HG03095 (cell line): ENCODE data around the gene ZKSCAN1.
A peak's percentile ranks its signal among the peaks of the same experiment; 100 is the strongest.
"Not testable (repeated sequence)": the region's sequence is repeated elsewhere in the genome, so short reads cannot be mapped to it uniquely, and the experiment has no call there.

Experiments used
- ATAC-seq: cut with Tn5 transposase; IDR thresholded peaks from one replicate; pipeline ENCODE4 v1.9.1; 2021; ENCODE audit warnings: moderate library complexity; ENCODE audit not compliant: unreplicated experiment

ZKSCAN1 gene

DNA sequence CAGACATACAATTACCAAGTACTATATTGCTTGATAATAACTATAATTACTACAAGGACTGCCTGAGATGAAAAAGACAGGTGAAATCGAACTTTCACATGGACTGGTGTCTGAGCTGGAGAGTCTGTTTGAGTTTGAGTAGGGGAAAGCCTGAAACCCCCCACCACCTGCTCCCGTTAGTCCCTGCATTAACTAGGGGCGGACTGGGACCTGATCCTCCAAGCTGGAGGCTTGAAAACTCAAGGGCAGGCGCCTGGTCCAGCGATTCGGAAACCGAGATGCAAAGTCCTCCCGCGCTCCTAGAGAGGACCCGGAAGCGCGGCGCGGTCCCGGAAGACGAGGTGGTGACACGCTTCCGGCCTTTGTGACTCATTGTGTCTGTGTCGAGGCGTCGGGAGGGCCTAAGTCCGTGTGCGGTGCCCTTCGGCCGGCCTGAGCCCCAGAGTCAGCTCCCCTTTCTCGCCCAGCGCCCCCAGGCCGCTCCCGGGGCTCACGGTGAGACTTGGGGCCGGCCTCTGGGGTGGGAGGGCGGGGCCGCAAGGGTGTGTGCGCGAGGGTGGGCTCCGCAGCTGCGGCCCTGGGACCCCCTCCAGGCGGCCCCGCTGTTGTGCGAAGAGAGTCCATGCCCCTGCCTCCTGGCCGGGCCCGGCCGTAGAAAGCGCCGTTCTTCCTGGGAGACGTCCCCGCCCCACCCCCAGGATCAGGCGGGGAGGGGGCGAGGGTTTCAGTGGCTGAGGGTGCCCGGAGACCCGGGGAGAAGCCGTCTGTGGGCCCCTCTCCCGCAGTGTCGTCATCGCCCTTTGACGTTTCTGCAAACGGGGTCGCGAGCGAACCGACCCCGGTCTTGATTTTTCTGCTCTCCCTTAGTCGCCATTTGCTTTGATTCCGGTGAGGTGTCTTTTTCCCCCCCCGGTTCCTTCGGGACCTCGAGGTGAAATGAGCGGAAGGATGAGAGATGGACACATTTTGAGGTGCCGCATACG, at the start of gene ZKSCAN1:
Gene ZKSCAN1, plus strand, starts transcription at position 365 of the 983 bp plus-strand sequence. CDS start 7,911 bp downstream, outside the sequence.
- peak; percentile 97 for ATAC-seq

DNA sequence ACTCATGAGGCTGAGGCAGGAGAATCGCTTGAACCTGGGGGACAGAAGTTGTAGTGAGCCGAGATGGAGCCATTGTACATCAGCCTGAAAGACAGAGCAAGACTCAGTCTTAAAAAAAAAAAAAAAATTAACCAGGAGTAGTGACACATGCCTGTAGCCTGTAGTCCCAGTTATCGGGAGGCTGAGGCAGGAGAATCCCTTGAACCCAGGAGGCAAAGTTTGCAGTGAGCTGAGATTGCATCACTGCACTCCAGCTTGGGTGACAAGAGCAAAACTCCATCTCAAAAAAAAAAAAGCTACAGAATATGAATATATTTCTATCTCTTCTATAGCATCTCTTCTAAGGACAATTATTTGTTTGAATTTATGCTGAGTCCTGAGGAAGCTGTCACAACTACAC, 46.1 kb upstream of the ZKSCAN1 start:
- ATAC-seq = no peak

DNA sequence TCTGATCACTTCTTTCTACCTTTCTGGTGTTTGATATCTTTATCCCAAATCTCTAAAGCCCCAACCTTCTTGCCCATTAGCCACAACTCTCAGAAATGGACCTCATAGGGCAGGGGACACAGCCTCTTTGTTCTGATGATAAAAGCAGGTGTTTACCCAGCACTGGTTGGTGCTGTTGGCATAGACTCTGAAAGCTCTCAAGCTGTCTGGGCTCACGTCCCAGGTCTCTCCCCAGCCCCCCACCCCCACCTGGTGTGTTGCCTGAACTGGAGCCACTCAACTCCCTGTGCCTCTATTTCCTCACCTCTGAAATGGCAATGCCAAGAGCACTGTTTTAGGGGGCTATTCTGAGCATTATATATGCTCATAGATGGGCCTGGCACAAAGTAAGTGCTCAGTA, 45.6 kb upstream of the ZKSCAN1 start:
- not testable (repeated sequence) for ATAC-seq

DNA sequence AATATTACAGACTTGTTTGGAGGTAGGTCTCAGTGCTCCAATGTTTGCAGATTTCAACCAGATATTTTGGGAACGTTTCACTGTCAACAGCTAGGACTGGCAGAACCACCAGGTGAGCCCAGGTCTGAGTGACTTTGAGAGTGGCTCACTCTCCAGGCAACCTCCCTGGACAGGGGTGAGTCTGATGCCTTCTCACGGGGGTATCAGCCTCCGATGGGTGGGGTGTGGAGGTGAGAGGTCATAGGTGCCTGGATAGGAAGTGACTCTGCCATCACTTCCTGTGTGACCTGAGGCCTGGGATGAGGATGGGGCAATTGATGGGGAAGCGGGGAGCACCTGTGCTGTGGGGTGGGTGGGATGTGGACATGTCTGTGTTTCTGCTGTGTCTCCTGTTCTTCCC, 44.2 kb upstream of the ZKSCAN1 start:
- no peak for ATAC-seq

DNA sequence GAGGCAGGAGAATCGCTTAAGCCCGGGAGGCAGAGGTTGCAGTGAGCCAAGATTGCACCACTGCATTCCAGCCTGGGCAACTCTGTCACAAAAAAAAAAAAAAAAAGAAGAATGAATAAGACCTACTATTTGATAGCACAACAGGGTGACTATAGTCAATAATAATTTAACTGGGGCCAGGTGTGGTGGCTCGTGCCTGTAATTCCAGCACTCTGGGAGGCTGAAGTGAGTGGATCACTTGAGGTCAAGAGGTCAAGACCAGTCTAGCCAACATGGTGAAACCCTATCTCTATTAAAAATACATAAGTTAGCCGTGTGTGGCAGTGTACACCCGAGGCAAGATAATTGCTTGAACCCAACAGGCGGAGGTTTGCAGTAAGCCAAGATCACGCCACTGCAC, 41.6 kb upstream of the ZKSCAN1 start:
- ATAC-seq = not testable (repeated sequence)

DNA sequence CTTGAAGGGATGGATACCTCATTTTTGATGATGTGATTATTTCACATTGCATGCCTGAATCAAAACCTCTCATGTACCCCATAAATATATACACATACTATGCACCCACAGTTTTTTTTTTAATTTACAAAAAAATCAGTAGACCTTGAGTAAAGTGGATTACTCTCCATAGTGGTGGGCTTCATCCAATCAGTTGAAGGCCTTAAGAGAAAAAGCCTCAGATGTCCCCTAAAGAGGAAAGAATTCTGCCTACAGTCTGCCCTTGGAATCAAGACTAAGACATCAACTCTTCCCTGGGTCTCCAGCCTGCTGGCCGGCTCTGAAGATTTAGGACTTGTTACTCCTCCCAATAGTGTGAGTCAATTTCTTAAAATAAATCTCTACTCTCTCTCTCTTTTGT, 40.7 kb upstream of the ZKSCAN1 start:
- no peak for ATAC-seq

DNA sequence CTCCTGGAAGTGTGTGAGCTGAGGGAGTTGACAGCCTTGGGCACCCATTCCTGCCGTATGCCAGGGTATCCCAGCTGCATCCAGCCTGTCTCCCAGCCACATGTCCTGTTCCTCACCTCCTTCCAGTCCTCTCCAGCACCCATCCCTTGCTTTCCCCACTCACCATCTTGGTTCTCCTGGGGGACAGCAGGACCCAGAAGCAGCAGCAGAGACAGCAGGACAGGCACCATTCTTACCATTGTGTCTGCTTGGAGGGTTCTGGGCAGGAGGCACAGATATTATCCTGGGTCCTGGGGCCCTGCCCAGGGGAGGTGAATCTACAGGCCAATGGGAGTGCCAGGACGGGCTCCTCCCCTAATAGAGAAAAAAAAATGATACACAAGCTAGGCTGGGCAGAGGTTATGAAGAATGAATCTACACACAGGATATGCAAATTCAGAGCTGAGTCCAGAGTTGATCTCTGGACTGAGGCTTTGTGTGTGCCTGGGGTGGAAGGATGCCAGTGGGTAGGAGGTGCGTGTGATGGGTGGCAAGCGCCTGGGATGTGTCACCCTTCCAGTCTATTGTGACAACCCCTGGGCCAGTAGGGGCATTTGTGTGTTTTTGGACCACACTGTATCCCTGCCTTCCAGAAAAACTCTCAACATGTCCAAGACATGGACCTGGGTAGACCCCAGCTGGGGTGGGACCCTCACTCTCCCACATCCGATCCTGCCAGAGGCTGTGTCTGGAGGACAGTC, 39.4 kb upstream of the ZKSCAN1 start, which contains the start of gene AZGP1:
Gene AZGP1, minus strand, starts transcription at position 250 of the 740 bp plus-strand sequence. Its CDS starts 11 bp downstream, at position 239.
- ATAC-seq = no peak

DNA sequence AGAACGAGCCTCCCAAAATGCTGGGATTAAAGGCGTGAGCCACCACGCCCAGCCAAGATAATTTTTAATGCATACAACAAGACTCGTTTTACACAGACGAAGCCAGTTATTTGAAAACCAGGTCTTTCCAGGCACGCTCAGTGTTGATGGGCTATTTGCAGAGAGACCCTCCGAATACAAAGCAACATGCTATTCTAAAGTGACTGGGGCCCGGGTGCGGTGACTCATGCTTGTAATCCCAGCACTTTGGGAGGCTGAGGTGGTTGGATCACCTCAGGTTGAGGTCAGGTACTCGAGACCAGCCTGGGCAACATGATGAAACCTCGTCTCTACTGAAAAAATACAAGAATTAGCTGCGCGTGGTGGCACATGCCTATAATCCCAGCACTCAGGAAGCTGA, 38.8 kb upstream of the ZKSCAN1 start:
- ATAC-seq = no peak

DNA sequence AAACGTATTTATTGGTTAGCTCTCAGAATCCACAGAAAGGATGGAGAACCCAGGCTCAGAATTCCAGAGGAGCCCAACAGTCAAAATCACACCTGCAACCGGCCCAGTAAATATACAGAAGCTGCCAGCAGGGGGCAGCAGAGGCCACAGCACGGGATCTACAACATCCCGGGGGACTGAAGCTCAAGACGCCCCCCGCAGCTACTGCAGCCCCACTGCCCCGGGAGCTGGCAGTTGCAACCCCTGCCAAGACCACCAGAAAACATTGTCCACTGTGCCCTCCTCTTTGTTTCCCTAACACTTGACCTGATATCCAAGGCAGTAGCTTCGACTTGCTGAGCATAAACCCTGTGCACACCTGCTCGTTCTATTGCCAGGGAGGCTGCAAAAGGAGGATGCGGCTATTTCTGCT, 35.6 kb upstream of the ZKSCAN1 start:
- not testable (repeated sequence) for ATAC-seq

DNA sequence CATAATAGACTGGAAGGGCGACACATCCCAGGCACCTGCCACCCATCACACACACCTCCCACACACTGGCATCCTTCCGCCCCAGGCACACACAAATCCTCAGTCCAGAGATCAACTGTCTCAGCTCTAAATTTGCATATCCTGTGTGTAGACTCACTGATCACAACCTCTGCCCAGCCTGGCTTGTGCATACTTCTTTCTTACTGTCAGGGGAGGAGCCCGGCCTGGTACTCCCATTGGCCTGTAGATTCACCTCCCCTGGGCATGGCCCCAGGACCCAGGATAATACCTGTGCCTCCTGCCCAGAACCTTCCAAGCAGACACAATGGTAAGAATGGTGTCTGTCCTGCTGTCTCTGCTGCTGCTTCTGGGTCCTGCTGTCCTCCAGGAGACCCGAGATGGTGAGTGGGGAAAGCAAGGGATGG, 34.9 kb upstream of the ZKSCAN1 start:
- not testable (repeated sequence) for ATAC-seq

DNA sequence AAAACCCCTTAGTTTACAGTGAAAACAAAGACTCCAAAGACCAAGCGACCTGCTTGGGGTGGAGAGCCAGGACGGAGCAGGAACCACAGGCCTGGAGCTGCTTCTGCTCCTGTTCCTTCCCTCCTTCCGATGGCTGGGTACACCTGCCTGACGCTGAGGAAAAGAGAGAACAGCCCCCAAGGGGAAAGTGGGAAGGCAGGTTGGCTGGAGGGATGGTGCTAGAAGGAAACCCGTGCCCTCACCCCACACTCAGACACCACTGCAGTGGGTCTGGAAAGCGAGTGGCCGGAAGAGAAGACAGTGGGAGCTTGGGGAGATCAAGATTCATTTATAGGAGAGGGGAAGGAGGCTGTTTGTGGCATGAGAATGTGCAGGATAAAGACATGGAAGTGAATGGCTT, 34.3 kb upstream of the ZKSCAN1 start:
- ATAC-seq = not testable (repeated sequence)

DNA sequence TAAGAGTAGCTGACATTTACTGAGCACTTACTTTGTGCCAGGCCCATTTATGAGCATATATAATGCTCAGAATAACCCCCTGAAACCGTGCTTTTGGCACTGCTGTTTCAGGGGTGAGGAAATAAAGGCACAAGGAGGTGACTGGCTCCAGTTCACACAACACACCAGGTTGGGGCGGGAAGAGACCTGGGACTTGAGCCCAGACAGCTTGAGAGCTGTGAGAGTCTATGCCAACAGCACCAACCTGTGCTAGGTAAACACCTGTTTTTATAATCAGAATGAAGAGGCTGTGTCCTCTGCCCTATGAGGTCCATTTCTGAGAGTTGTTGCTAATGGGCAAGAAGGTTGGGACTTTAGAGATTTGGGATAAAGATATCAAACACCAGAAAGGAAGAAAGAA, 30.8 kb upstream of the ZKSCAN1 start:
- no peak for ATAC-seq

DNA sequence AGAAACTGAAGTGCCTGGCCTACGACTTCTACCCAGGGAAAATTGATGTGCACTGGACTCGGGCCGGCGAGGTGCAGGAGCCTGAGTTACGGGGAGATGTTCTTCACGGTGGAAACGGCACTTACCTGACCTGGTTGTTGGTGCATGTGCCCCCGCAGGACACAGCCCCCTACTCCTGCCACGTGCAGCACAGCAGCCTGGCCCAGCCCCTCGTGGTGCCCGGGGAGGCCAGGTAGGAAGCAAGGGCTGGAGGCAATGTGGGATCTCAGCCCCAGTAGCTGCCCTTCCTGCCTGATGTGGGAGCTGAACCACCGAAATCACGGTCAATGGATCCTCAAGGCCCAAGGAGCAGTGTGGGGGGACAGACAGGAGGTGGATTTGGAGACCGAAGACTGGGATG, 28.1 kb upstream of the ZKSCAN1 start:
- not testable (repeated sequence) for ATAC-seq

DNA sequence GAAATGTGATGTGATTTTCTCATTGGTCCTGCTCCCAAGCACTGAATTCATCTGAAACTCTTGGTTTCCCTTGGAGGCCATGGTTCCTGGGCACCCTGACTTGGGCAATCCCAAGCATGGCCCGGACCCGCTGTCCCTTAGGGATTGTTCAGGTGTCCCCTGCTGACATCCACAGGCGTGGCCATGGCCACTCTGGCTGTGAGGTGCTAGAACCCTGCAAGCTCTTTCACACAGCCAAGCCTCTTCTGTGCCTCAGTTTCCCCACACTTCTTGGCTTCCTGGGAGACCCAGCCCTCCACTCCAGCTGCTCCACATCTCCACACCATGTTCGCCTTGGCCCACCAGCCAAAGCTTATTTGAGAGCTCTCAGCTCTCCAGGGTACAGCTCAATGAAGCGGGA, 27.6 kb upstream of the ZKSCAN1 start:
- no peak for ATAC-seq

DNA sequence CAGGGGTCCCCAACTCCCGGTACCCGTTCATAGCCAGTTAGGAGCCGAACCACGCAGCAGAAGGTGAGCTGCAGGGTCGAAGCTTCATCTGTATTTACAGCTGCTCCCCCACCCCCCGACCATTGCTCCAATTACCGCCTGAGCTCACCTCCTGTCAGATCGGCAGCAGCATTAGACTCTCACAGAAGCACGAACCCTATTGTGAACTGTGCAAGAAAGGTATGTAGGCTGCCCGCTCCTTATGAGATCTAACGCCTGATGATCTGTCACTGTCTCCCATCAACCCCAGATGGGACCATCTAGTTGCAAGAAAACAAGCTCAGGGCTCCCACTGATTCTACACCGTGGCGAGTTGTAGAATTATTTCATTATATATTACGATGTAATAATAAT, 24.9 kb upstream of the ZKSCAN1 start:
- no peak for ATAC-seq

DNA sequence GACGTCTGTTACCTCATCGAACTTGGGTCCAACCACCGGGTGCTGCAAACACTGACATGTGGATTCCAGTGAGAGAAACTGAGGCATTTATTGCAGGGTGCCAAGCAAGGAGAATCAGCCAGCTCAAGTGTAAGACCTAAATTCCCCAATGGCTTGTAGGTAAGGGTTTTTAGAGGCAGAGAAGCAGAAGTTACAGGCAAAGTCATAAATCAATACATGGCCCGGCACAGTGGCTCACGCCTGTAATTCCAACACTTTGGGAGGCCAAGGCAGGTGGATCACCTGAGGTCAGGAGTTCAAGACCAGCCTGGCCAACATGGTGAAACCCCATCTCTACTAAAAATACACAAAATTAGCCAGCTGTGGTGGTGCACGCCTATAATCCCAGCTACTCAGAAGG, 23.9 kb upstream of the ZKSCAN1 start:
- not testable (repeated sequence) for ATAC-seq

DNA sequence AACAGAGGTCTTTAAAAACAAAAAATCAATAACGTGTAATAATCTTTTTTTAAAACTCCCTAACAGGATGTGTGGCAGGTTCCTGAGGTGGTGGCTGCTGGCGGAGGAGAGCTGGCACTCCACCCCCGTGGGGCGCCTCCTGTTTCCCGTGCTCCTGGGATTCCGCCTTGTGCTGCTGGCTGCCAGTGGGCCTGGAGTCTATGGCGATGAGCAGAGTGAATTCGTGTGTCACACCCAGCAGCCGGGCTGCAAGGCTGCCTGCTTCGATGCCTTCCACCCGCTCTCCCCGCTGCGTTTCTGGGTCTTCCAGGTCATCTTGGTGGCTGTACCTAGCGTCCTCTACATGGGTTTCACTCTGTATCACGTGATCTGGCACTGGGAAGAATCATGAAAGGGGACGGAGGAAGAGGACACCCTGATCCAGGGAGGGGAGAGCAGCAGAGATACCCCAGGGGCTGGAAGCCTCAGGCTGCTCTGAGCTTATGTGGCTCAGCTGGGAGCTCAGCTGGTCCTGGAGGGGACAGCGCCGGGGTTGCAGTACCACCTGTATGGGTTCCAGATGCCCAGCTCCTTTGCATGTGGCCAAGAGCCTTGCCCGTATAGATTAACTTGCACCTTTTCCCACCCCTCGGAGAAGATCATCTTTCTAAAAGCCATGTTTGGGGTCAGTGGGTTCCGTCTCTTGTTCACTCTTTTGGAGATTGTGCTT, 22.9 kb upstream of the ZKSCAN1 start:
- ATAC-seq = no peak

DNA sequence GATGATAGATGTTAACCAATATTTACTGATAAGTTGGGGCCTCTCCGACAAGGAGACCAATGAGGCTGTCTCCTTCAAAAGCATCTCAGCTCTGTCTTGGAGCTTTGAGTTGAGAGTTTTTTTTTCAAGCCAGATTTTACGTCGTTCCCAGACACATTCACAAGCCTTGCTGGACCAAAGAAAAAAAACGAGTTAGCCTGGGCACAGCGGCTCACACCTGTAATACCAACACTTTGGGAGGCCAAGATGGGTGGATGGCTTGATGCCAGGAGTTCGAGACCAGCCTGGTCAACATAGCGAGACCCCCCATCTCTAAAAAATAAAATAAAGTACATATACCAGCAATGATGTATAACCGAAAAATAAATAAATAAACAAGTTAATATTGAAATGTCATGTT, 20.6 kb upstream of the ZKSCAN1 start:
- no peak for ATAC-seq

DNA sequence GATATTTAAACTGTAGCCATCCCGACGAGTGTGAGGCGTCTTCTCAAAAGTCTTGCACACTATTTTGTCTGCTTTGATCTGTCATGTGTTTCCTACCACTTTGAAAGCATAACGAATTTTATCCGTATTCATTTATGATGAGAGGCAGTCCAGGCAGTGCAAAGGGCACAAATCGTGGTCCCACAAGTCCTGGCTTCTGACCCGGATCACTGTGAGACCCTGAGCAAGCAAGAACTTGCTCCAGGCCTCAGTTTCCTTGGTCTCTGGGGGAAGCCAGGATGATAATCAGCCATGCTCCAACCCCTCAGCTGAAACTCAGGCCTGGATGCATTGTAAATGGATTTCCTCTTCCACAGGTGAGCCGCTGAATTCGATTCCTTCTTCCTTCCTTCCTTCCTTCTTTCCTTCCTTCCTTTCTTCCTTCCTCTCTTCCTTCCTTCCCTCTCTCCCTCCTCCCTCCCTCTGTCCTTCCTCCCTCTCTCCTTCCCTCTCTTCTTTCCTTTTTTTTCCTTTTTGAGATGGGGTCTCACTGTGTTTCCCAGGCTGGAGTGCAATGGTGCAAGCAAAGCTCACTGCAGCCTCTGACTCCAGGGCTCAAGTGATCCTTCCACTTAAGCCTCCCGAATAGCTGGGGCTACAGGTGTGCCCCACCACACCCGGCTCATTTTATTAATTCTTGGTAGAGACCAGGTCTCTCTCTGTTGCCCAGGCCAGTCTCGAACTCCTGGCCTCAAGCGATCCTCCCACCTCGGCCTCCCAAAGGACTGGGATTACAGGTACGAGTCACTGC, 18.4 kb upstream of the ZKSCAN1 start:
- ATAC-seq = no peak

DNA sequence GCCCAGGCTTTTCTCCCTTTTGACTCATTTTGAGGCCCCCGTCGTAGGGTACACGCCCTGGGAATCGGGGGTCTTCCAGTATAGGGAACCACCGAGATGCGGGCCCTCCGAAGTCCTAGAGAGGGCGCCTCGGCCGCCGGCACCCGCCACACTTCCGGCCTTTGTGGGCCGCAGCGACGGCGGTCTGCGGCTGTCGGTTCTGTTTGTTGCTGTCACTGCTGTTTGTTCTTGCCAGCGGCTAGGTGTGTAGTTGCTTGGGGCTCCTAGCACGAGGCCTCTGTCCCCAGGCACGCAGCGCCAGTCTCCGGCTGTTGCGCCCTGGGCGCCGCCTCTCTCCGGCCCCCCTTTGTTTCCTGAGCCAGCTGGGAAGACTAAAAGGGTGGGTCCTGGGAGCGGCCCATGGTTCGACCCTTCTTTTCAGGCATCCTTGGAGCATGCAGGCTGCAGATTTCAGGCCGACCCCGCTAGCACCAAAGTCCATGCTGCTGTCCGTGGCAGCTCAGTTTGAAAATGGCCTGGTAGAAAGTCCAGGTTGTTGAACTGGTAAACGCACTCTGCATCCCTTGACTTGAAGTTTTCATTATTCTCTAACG, 17.8 kb upstream of the ZKSCAN1 start:
- no peak for ATAC-seq
